HEK293 (cell line): Measurements from ENCODE around the gene RCAN2.

Experiments
- CTCF ChIP-seq: fragments of 450-650 bp; formaldehyde crosslinking; IDR thresholded peaks from 2 replicates; pipeline ENCODE4 v1.5.1; 2016; ENCODE audit warnings: missing biosample characterization, missing genetic modification characterization
- KLF1 ChIP-seq: fragments of 450-650 bp; formaldehyde crosslinking; IDR thresholded peaks from 2 replicates; pipeline ENCODE4 v1.5.1; 2016; ENCODE audit warnings: missing biosample characterization, missing genetic modification characterization
- ZBTB20 ChIP-seq: fragments of 450-650 bp; formaldehyde crosslinking; IDR thresholded peaks from 2 replicates; pipeline ENCODE4 v1.5.1; 2016; ENCODE audit warnings: missing biosample characterization, missing genetic modification characterization
- ZBTB7A ChIP-seq: fragments of 450-650 bp; formaldehyde crosslinking; IDR thresholded peaks from 2 replicates; pipeline ENCODE4 v1.5.1; 2016; ENCODE audit warnings: low read depth, missing biosample characterization, missing genetic modification characterization
- ZFP37 ChIP-seq: fragments of 450-650 bp; formaldehyde crosslinking; IDR thresholded peaks from 2 replicates; pipeline ENCODE4 v1.5.1; 2016; ENCODE audit warnings: missing biosample characterization, missing genetic modification characterization
- ZNF184 ChIP-seq: fragments of 450-650 bp; IDR thresholded peaks from 2 replicates; pipeline ENCODE4 v1.5.1; 2018; ENCODE audit warnings: missing biosample characterization, mild to moderate bottlenecking, missing genetic modification characterization
- ZNF48 ChIP-seq: fragments of 450-650 bp; formaldehyde crosslinking; IDR thresholded peaks from 2 replicates; pipeline ENCODE4 v1.5.1; 2016; ENCODE audit warnings: missing biosample characterization, missing genetic modification characterization
- TF ChIP-seq, protein P1 (sequence below): fragments of 450-650 bp; formaldehyde crosslinking; IDR thresholded peaks from 2 replicates; pipeline ENCODE4 v1.5.1; 2016; ENCODE audit warnings: missing biosample characterization, missing genetic modification characterization

- TF ChIP-seq CTCF (no peak), ZFP37 (no peak), ZNF184 (no peak), ZNF48 (tag by site-specific recombination) (no peak), ZBTB7A (tag by site-specific recombination) (no peak), ZBTB20 (tag by site-specific recombination) (no peak), KLF1 (tag by site-specific recombination) (no peak)
- TF ChIP-seq, protein P1, sequence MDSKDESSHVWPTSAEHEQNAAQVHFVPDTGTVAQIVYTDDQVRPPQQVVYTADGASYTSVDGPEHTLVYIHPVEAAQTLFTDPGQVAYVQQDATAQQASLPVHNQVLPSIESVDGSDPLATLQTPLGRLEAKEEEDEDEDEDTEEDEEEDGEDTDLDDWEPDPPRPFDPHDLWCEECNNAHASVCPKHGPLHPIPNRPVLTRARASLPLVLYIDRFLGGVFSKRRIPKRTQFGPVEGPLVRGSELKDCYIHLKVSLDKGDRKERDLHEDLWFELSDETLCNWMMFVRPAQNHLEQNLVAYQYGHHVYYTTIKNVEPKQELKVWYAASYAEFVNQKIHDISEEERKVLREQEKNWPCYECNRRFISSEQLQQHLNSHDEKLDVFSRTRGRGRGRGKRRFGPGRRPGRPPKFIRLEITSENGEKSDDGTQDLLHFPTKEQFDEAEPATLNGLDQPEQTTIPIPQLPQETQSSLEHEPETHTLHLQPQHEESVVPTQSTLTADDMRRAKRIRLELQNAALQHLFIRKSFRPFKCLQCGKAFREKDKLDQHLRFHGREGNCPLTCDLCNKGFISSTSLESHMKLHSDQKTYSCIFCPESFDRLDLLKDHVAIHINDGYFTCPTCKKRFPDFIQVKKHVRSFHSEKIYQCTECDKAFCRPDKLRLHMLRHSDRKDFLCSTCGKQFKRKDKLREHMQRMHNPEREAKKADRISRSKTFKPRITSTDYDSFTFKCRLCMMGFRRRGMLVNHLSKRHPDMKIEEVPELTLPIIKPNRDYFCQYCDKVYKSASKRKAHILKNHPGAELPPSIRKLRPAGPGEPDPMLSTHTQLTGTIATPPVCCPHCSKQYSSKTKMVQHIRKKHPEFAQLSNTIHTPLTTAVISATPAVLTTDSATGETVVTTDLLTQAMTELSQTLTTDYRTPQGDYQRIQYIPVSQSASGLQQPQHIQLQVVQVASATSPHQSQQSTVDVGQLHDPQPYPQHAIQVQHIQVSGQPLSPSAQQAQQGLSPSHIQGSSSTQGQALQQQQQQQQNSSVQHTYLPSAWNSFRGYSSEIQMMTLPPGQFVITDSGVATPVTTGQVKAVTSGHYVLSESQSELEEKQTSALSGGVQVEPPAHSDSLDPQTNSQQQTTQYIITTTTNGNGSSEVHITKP = 0 out of 2 replicates have a peak, but pooled peaks have one; percentile 47
Observed at GRCh38 chr6:46491201-46491627, at the start of gene RCAN2.
